HG03135 (cell line): ENCODE data around the gene EEFSEC.

Source experiments
- ATAC-seq: cut with Tn5 transposase; IDR thresholded peaks from one replicate; pipeline ENCODE4 v1.9.1; 2021; ENCODE audit warnings: mild to moderate bottlenecking, moderate library complexity; ENCODE audit not compliant: unreplicated experiment

Gene EEFSEC

DNA sequence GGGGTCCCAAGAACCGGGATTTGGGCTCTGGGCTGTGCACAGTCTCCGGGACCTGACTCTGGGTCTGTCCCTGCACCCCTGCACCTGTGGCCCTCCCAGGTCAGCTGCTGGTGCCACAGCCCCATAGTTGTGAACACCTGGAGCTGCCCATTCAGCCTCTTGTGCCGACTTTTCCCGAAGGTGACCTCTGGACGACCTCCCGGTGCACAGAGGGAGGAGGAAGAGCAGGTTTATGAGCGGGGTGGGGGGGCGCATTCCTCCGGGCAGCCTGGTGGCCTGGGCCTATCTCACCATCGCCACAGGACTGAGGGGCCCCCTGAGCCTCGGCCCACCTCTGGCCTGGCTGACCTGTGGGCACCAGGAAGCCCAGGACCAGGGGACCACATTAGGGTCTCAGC is 268.2 kb downstream of the EEFSEC start:
- no peak for ATAC-seq

DNA sequence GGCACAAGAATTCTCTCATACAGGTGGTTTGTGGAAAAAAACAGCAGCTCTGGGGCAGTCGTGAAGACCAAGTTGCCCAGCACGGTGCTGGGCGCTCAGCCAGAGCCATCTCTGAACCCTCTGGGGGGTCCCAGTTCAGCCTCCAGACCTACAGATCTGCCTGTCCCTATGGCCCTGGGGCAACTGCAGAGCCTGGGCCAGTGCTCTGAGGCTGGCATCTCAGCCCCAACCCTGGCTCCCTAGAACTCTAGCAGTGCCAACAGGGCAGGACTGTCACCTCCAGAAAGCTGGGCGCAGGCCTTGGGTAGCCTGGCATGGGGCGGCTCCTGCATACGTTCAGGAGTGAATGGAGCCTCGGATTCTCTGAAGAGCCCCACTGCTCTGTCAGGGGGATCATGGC is 268.7 kb downstream of the EEFSEC start:
- no peak for ATAC-seq

DNA sequence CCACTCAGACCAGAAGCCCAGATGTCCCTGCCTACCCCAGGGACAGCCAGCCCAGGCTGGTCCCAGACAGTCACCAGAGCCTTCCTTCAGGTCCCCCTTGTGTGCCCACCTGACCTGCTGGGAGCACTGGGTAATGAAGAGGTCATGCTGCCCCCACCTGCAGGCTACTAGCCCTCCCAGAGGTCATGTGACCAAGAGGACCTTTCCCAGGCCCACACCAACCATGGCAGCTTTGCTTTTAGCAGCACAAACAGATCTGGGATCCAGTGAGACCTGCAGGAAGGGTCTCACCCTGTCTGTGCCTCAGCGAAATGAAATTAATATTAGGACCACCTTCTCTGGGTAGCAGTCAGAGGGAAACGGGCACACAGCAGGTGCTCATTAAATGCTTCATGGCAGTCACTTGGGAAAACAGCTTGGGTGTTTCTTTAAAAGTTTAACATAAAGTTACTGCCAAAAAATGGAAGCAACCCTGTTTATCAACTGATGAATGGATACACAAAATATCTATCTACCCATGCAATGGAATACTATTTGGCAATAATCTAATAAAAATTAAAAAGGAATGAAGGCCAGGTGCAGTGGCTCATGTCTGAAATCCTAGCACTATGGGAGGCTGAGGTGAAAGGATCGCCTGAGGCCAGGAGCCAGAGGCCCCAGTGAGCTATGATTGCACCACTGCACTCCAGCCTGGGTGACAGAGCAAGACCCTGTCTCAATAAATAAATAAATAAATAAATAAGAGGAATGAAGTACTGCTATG is 269.7 kb downstream of the EEFSEC start:
- ATAC-seq, result no peak

DNA sequence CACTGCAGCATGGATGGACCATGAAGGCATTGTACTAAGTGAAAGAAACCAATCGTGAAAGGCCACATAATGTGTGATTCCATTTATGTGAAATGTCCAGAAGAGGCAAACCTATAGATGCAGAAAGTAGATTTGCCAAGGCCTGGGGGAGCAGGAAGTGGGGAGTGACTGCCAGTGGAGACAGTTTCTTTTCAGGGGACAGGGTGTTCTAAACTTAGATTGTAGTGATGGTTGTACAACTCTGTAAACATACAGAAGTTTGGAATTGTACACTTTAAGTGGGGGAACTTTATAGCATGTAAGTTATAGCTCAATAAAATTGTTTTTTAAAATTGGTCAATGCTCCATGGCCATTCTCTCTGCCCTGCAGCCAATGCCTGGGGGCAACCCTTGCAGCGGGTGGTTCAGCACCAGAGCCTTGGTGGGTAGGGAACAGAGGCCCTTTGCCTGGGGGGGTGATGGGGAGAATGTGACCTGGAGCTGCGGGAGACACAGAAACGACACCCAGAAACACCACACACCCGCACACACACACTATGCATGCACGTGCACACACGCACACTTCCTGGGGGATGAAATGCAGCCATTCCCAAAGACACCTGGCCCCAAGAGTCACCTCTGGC is 270.4 kb downstream of the EEFSEC start:
- ATAC-seq, result no peak

DNA sequence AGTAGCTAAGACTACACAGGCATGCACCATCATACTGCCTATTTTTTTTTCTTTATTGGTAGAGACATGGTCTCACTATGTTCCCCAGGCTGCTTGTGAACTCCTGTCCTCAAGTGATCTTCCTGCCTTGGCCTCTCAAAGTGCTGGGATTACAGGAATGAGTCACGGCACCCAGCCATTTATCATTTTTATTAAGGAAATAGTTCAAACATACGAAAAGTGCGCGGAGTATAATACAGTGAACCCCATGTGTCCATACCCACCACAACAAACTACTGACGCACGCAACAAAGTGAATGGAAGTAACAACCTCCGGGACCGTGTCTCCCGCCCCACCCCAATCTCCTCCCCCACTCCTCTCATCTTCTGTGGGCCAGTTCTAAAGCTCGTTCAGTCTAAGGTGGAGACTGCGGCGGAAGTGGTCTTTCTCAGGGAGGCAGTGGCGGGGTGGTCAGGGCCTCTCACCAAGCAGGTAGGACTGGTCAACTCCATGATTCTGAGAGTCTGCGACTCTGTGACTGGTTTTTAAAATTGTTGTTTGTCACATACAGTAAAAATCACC is 271.3 kb downstream of the EEFSEC start:
- no peak for ATAC-seq

DNA sequence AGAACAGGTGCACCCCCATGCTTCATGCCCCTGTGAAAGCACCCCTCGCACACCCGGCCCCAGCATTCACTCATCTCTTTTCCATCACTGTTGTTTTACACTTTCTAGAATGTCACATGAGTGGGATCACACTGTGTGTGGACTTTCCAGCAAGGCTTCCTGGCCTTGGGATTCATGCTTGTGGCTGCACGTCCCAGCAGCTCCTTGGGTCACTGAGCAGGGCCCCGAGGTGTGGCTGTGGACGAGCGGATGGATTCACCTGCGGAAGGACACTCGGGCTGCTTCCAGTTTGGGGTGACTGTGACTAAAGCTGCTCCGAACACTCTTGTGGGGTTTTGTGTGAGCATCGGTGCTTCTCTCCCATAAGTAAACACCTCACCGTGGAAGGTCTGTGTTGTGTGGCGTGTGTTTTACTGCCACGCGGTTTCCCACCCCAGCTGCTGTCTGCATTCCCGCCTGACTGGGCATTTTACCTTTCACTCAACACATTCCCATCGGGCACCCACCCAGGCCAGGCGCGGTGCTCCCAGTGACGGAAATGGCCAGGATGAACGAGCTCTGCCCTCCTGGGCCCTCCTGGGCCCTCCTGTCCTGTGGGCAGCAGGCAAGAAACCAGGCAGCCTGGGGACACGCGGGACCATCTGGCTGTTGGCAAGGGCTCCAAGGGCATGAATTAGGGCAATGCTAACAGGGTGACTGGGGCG is 272.0 kb downstream of the EEFSEC start:
- no peak for ATAC-seq

DNA sequence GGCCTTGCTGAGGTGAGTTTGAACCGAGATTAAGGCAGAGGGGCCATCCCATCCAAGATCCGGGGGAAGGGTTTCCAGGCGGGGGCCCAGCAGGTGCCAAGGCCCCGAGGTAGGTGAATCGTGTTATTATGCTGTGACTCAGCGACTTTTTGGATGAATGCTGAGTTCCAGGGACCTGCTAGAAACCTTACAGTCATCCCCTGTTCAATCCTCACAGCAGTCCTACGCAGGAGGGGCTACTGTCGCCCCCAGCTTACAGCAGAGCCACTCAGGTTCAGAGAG is 272.5 kb downstream of the EEFSEC start:
- no peak for ATAC-seq

DNA sequence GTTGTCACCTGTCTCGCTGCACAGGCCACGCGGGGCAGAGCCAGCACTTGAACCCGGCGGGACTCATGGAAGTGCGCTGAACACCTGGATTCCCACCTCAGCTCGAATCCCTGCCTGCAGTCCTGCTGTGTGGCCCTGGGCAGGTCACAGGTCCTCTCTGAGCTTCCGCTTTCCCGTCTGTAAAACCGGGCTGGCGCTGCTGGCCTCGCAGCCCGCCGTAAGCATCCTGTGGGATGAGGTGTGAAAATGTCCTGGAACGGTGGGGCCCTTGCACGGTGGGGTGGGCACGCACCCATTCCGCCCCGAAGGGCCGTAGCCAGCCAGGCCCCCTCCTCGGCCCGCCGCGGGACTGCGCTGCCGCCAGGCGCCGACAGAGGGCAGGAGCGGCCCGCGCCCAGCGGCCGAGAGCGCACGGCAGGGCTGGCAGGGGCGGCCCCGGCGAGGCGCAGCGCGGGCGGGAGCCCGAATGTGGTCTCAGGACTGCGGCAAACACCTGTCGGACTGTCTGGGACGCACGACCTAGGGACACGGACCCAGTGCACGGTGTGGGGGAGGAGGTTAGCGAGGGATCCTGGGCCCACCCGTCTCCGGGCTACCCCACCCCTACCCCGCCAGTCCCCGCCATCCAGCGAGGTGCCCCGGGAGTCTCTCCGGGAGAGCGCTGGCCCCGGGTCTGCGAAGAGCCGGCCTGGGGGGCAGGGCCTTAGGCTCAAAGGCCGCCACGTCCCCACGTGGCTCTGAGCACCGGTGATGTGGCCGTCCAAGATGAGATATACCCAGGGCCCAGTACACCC is 273.0 kb downstream of the EEFSEC start:
- ATAC-seq, result peak; percentile 63

DNA sequence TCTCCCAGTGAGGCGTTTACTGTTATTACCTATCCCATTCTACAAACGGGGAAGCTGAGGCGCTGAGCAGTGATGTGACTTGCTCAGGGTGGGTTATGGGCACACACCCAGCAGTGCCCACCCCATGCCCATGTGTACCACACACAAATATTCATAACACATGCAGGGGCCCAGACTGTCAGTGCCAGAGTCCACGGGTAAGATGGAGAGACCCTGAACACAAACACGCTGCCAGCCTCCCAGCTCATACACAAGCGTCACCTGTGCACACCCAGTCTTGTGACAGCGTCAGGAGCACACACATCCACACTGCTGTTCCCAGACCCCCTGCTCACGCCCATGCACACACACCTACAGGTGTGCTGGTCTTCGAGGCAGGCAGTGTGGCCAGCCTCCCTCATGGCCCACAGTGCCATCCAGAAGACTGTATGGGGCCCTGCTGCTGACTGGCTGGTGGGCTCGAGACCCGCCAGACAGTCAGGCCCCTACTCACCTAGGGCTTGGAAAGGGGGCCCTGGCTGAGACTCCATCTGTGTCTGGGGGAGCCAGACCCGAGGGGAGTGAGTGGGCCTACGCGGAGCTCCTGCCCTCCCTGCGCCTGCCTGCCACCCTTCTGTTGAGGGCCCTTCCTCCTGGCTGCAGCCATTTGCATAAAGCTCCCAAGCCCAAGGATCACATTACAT is 274.0 kb downstream of the EEFSEC start:
- no peak for ATAC-seq

DNA sequence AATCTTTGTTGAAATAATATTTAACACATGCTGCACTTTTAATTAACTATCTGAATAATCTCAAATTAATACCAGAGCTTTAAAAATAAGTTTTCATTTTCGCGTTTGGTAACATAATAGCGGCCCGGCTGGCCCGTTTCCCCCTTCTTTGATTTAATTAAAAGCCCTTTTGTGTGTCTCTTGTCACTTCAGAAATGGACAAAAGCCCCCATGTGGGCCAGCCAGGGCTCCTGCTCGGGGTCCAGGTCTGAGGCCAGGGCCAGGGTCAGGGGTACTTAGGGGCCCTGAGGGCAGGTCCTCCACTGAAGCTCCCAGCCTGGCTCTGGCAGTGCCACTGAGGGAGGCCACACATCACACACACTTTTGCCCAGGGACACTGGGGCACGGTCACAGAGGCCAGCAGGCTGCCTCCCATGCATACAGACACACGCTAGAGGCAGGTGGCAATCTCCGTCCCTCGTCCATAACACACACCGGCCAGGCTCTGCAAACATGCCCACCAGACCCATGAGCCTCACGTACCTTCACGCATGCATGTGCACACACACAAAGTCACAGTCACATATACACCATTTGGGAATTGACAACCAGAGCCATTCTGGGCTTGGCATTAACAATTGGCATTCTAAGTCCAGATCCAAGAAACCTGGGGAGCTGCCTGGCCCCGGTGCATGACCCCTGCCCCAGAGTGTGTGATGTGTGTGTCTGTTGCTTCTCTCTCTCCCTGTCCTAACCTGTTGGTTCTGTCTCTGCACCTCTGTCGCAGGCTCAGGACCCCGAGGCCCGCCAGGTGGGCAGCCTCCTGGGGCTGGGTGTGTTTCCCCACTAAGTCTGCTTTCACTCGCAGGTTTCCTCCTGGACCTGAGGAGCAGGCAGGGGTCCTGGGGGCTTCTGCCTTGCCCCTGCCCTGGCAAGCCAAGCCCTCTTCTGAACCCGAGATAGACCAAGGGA is 274.9 kb downstream of the EEFSEC start:
- ATAC-seq, result no peak

DNA sequence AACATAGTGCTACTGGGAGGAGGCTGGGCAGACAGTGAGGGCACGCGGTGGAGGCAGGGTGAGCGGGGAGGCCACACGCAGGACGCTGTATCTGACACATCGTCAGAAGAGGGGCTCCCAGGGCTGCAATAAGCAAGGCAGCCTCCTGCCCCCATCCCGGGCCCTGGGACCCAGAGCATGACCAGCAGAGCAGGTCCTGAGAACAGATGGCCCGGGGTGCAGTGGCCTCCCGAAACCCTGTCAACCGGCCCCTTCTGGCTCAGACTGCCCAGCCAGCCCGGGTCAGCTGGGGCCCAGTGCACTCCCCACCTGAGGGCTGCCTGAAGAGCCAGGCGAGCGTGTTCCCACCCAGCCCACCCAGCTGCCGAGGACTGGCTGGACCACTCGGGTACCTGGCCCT is 276.0 kb downstream of the EEFSEC start:
- ATAC-seq, result no peak

DNA sequence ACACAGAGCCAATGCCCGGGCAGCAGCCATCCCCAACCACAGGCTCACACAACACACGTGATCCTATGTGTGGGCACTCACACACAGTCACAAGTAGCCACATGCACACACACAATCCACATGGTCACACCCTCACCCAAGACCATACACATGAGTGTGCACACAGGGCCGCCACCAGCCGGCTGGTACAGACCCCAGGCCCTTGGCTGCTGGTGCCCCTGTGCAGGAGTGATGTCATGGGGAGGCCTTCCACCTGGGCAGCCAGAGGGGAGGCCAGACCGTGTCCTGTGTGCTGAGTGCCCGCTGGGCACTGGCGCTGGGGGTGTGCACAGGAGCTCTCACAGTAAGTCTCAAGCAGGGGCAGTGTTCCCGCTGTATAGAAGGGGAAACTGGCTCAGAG is 276.5 kb downstream of the EEFSEC start:
- ATAC-seq, result no peak

DNA sequence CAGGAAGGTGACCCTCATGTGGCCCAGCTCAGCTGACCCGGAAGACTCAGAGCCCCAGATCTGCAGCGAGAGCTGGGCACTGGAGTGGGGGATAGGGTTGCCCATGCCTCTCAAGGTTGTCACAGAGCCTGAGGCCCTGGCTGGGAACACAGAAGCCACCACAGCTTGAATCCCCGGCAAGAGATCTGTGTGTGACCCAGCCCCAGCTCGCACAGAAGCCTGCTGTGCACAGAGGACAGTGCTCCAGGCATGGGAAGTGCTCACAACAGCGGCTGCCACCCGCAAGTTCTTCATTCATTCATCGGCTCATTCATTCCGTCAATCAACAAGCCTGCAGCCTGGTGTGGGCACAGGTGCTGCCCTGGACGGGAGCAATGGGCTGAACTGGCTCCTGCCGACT is 277.0 kb downstream of the EEFSEC start:
- ATAC-seq, result no peak

DNA sequence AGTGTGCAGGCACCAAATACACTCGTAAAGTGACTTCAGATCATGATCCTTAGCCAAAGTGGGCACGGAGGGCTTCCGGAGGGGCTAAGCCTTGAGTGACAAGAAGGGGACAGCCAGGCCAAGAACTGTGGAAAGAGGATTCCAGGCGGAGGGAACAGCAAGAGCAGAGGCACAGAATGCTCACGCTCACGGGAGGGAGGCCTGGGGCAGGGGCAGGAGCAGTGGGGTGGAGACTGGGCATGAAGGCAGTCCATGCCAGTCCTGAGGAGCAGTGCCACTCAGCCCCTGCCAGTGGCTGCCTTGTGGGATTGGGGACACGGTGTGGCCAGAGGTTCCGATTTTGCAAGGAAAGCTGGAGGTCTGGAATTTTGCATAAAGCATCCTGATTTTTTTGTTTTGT is 277.4 kb downstream of the EEFSEC start:
- ATAC-seq, result no peak

DNA sequence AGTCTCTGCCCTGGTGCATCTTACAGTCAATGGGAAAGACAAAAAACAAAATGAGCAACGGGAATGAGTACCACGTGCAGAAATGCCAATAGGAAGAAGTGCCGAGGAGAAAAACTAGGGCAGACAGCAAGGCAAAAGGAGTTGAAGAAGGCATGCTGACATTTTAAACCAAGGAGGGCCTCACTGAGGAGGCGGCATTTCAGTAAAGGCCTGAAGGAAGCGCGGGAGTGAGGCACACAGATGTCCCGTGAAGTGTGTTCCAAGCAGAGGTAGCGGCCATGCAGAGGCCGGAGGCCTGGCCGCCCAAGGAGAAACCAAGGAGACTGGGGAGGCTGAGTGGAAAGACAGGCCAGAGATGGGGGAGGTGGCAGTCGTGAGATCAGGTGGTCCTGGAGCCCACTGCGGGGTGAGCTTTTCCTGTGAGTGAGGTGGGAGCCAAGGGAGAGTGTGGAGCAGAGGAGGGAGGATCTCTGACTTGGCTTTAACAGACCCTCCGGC is 278.6 kb downstream of the EEFSEC start:
- ATAC-seq, result no peak

DNA sequence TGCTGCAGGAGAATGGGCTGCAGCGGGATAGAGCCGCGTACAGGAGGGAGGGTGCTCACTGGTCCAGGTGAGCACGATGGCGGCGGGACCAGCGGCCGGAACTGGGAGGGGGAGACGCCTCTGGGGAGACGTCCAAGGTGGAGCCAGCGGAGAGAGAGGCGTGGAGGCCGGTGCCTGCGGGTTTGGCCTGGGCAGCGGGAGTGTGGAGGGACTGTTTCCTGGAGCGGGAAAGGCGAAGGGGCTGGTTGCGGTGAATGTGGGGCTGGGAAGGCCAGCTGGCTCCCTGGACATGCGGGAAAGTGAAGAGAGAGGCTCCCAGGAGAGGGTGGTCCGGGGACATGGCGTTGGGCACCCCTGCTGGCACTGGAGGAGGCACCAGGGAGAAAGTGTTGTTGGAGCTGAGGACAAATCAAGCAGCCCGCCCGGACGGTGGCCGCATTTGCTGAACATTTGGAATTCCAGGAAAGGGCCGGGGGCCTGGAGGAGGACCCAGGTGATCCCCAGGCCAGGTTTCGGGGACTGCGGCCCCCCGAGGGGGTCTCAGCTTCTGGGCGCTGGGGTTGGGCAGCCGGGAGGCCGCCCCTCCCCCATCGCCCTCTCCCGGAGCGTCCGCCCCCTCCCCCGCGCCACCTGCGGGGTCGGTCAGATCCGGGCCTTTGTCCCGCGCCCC is 279.2 kb downstream of the EEFSEC start:
- no peak for ATAC-seq

DNA sequence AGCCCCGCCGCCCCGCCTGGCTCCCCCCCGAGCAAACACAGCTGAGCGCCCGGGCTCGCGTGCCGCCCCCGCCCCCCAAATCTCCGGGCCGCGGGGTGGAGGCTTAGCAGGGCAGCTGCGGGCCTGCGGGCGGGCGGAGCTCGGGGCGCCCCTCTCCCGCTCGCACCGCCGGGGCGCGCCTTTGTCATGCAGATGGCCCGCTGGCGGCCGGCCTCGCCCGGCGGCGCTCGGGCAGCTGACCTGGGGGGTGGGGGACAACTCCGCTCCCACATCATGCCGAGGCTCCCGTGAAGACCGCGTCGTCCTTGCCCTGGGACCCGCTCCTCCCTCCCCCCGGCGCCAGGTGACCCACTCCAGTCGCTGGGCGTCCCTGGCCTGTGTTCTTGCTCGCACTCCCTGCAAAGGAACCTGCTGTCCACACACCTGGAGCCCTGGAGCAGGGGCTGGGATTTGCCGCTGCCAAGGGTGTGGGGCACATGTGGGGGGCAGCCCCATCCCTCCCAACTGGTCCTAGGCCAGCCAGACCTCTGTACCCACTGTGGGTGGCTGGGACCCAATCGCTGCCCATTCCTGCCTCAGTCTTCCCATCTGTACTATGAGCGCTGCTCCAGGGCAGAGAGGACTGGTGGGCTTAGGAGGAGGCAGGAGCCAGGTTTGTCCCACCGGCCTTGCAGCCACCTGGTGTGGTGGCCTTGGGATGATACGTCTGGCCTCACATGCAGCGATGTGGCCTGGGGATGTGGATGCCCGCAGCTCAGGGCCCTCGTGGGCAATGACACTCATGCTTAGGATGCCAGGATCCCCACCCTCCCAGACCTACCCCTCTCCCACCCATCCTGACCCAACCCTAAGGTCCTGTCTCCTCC is 279.9 kb downstream of the EEFSEC start:
- no peak for ATAC-seq

DNA sequence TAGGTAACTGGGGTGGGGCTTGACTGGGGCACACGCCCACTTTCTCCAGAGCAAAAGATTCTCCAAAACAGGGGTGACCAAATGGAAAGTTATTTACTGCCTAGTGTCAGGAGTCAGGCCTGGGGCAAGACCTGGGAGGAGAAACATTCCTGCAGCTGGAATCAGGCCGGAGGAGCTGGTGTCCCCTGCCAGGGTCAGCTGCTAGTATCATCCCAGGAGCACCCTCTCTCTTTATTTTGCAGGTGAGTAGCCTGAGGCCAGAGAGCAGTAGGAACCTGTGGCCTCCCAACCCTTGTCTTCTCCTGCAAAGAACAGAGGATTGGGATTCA is 280.5 kb downstream of the EEFSEC start:
- ATAC-seq, result no peak
